Left lung (tissue), 10 donors: ENCODE measurements around the gene RAPGEF1. TPM values are rescaled to one million over a fixed set of nuclear protein-coding genes. Genes with fewer than 3 reads are reported as not detected.

Experiments
- ATAC-seq: fragments of 200-7000 bp; cut with Tn5 transposase; one replicate; pipeline ENCODE4 v1.9.1; 2020; ENCODE audit warnings: moderate library complexity
- DNase-seq, 4 donors: peaks; one replicate each; pipeline ENCODE4 v3.0.0-alpha.2; 2013 to 2020
- H3K27ac ChIP-seq, 2 donors: fragments of 200-600 bp; sonication (generic) in 1 of 2; one replicate each; pipeline versions ENCODE4 v1.5.0 to v1.8.0; 2020 to 2021
- H3K27me3 ChIP-seq, 2 donors: fragments of 200-600 bp; sonication (generic) in 1 of 2; one replicate each; pipeline versions ENCODE4 v1.5.0 to v1.8.0; 2020 to 2021
- H3K36me3 ChIP-seq, 2 donors: fragments of 200-600 bp; sonication (generic) in 1 of 2; one replicate each; pipeline versions ENCODE4 v1.5.0 to v1.8.0; 2020 to 2021
- H3K4me1 ChIP-seq, 2 donors: fragments of 200-600 bp; one replicate each; pipeline ENCODE4 v1.8.0; 2021
- H3K4me3 ChIP-seq, 2 donors: fragments of 200-600 bp; sonication (generic) in 1 of 2; one replicate each; pipeline versions ENCODE4 v1.5.0 to v1.8.0; 2020 to 2021; ENCODE audit warnings: mild to moderate bottlenecking in 1 of 2
- H3K9me3 ChIP-seq, 2 donors: fragments of 200-600 bp; sonication (generic) in 1 of 2; one replicate each; pipeline versions ENCODE4 v1.5.0 to v1.8.0; 2020 to 2021
- intact Hi-C, 2 donors: fragments of 100-400 bp; cut with DNase I; formaldehyde crosslinking; loops; one replicate each; pipeline versions ENCODE4 v1.11.2 to v1.14.2; 2022
- polyA plus RNA-seq, 6 donors: library from polyadenylated mRNA; unstranded; fragments of 120-200 nt; gene quantifications; one replicate each; pipeline ENCODE4 v1.2.1, GENCODE V29; 2013; ENCODE audit not compliant: insufficient read length in 6 of 6
- total RNA-seq, 2 donors: library from RNA; stranded (reverse); fragmentation: NEBNext Ultra II Directional; extraction: Animal tissue kit (Norgen Biotek cat#: 25700); gene quantifications; one replicate each; pipeline ENCODE4 v1.2.1, GENCODE V29; 2021
- TF ChIP-seq, protein P1 (sequence below), 2 donors: fragments of 200-600 bp; sonication (generic) in 1 of 2; IDR thresholded peaks; one replicate each; pipeline versions ENCODE4 v1.5.0 to v1.8.0; 2021; ENCODE audit warnings: antibody characterized with exemption in 2 of 2
- donor health status: DM: no; HTN: yes; CAD: no.
- donor health status: DM: no; HTN: no; CAD: no.

RAPGEF1 gene
- total and polyA plus RNA-seq, 8 donors: 37.5 to 112 (median 45.6) TPM

DNA sequence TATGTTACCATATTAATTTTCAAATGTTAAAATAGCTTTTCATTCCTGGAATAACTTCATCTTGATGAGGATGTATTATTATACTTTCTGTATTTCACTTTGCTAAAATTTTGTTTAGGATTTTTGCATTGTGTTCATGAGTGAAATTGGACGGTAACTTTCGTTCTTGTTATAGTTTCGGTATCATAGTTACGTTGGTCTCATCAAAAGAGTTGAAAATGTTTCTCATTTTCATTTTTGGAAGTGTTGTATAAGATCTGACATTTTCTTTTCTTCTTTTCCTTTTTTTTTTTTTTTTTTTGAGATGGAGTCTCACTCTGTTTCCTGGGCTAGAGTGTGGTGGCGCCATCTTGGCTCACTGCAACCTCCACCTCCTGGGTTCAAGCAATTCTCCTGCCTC, 174.5 kb downstream of the RAPGEF1 start:
- Histone ChIP-seq H3K27ac (no peak overlapping the region), H3K27me3 (no peaks in the 10 kb centered on the region), H3K36me3 (peaks cover 0 to 12% of the 10 kb centered on the region in 2 donors), H3K4me3 (no peak overlapping the region), H3K4me1 (no peaks in the 10 kb centered on the region), H3K9me3 (peaks cover 0 to 13% of the 10 kb centered on the region in 2 donors)
- intact Hi-C loops: no loop called here
- TF ChIP-seq, protein P1, sequence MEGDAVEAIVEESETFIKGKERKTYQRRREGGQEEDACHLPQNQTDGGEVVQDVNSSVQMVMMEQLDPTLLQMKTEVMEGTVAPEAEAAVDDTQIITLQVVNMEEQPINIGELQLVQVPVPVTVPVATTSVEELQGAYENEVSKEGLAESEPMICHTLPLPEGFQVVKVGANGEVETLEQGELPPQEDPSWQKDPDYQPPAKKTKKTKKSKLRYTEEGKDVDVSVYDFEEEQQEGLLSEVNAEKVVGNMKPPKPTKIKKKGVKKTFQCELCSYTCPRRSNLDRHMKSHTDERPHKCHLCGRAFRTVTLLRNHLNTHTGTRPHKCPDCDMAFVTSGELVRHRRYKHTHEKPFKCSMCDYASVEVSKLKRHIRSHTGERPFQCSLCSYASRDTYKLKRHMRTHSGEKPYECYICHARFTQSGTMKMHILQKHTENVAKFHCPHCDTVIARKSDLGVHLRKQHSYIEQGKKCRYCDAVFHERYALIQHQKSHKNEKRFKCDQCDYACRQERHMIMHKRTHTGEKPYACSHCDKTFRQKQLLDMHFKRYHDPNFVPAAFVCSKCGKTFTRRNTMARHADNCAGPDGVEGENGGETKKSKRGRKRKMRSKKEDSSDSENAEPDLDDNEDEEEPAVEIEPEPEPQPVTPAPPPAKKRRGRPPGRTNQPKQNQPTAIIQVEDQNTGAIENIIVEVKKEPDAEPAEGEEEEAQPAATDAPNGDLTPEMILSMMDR (IDR thresholded peaks at IDR 0.05): no peak
- DNase-seq (no peak), ATAC-seq (no peak)

DNA sequence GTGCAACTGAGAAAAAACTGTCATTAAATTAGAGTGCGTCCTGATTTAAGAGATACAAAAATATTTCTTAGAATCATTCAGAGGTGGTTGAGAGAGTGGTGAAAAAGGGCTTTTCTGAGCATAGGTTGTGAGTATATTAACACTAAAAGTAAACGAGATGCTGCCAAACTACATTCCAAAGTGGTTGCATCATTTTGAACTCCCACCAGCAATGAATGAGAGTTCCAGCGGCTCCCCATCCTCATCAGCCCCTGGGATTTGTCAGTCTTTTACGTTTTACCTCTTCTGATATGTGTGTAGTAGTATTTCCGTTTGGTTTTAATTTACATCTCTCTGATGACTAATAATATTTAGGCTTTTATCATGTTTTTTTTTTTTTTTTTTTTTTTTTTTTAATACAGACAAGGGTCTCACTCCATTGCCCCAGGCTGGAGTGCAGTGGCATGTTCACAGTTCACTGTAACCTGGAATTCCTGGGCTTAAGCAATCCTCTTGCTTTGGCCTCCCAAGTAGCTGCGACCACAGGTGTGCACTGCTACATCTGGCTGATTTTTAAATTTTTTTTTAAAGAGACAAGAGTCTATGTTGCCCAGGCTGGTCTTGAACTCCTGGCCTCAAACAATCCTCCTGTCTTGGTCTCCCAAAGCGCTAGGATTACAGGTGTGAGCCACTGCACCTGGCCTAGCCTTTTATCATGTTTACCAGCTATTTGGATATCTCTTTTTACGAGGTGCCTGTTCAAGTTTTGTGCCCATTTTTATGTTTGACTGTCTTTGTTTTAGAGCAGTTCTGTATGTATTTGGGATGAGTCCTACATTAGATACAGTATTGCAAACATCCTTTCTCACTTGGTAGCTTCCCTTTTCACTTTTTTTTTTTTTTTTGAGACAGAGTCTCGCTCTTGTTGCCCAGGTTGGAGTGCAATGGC, 177.6 kb downstream of the RAPGEF1 start:
- no peak overlapping the region for H3K27ac ChIP-seq
- DNase-seq: peak in 2 of 4 donors; percentile 0 to 23
- intact Hi-C loops: no loop called here
- peak; percentile 32 for ATAC-seq
- H3K9me3 ChIP-seq: peaks cover 0 to 13% of the 10 kb centered on the region in 2 donors
- H3K4me1 ChIP-seq: no peaks in the 10 kb centered on the region
- no peak overlapping the region for H3K4me3 ChIP-seq
- no peaks in the 10 kb centered on the region for H3K27me3 ChIP-seq
- TF ChIP-seq, protein P1 (IDR thresholded peaks at IDR 0.05): no peak
- no peaks in the 10 kb centered on the region for H3K36me3 ChIP-seq

DNA sequence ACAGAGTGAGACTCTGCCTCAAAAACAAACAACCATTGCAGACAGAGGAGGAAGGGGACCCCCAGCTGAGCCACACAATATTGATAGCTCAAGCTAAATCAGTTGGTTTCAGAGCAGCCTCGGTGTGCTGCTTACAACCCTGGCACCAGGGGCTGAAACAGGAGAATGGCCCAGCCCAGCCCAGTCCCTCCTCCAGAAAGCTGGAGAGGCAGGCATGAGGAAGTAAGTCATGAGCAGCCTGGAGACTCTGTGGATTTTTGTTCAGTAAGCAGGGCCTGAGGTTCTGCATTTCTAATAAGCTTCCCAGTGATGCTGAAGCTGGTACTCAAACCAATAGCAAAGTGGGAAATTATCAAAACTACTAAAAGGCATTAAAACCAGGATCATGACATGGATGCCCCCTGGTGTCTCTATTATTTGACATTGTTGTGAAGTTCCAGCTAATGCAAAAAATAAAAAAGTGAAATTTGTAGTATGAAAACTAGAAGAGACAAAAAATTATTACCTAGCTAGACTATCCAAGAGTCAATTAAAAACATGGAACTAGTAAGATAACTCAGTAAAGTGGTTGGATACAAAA, 180.4 kb downstream of the RAPGEF1 start:
- Histone ChIP-seq H3K27ac (no peak overlapping the region), H3K4me3 (no peak overlapping the region), H3K9me3 (peaks cover 0 to 13% of the 10 kb centered on the region in 2 donors), H3K4me1 (no peaks in the 10 kb centered on the region), H3K27me3 (peaks cover 15 to 22% of the 10 kb centered on the region in 2 donors), H3K36me3 (no peaks in the 10 kb centered on the region)
- TF ChIP-seq, protein P1 (IDR thresholded peaks at IDR 0.05): no peak
- DNase-seq: no peak
- peak; percentile 75 for ATAC-seq
- intact Hi-C loops: no loop called here

DNA sequence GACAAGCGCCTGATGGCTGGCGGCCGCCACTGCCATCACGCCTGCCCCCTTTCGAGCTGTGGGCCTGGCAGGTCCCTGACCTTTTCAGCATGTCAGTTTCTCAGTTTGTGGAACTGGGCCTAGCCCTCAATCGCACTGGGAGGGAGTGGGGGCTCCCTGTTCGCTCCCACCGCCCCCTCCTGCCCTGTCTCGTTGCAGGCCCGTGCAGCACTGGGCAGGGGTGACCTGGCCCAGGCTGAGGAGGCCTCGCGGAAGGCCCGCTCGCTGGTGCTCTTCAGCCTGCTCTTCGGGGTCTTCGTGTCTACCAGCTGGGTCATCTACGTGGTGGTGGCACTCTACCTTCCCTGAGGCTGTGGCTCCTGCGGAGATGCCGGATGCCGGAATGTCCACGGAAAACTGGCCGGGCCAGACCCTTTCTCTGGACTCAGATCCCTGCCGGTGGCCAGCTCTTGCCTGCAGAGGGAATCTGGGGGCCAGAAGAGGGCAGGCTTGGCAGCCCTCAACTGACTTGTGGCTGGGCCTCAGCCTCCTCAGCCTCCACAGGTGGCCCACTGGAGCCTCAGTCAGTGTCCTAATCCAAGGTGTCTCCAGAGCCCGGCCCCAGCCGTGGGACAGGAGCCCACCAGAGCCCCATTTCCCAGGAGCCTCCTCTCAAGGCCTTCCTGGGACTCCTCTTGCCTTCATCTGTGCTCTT, 181.9 kb downstream of the RAPGEF1 start:
- Histone ChIP-seq H3K4me3 (no peak overlapping the region), H3K4me1 (no peaks in the 10 kb centered on the region), H3K9me3 (peaks cover 0 to 10% of the 10 kb centered on the region in 2 donors), H3K36me3 (no peaks in the 10 kb centered on the region), H3K27ac (no peak overlapping the region), H3K27me3 (peaks cover 26 to 37% of the 10 kb centered on the region in 2 donors)
- ATAC-seq (no peak), DNase-seq (no peak)
- TF ChIP-seq, protein P1 (IDR thresholded peaks at IDR 0.05): no peak
- intact Hi-C loops: no loop called here
